ENCODE data around the gene SMC1B. TPM values are rescaled to one million over a fixed set of nuclear protein-coding genes. Genes with fewer than 3 reads are reported as not detected.

SMC1B gene
- total and polyA plus RNA-seq, 2 of the 8 experiments (the other 6 are each of a cell fraction or from before 2014, with no cell fraction given): 0.02 TPM; not detected in 1

DNA sequence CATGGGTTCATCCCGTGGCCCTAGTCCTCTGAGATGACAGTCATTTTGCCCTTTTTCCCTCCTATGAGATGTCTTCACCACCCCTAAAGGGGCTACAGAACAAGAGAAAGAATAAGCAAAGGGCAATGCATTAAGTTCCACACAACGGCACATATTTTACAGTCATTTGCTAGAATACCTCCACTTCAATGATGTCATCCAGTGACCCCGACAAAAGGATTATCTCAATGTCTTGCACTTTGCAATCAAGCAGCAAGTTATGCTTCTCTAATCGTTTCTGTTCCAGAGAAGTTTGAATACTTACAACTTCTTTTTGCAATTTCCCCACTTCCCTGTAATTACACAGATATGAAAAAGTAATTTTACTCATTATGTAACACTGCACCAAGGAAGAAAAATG is 53.8 kb downstream of the SMC1B start:
- Histone ChIP-seq H3K4ac (replicated peaks; ENCODE audit: insufficient read length, low read depth, low read length) (no peak overlapping the region), H3K36me3 (ENCODE audit: control insufficient read depth in 2 of 4, insufficient read depth in 4 of 4, low read length in 3 of 4) (no peaks in the 10 kb centered on the region), H2BK15ac (ENCODE audit: low read length) (no peak overlapping the region), H3K9ac (replicated peaks in 1 of 4; ENCODE audit: extremely low read depth in 1 of 4, low read depth in 3 of 4, low read length in 3 of 4) (no peak overlapping the region), H3K14ac (ENCODE audit: insufficient read length) (no peak overlapping the region), H2BK5ac (ENCODE audit: low read depth, low read length) (no peak overlapping the region), H4K91ac (replicated peaks; ENCODE audit: insufficient read length, low read length) (no peak overlapping the region), H3K9me3 (ENCODE audit: insufficient read depth in 2 of 2, low read depth in 1 of 2, low read length in 1 of 2) (no peaks in the 10 kb centered on the region), H3K4me3 (ENCODE audit: extremely low read depth in 1 of 4, insufficient read depth in 2 of 4, low read depth in 3 of 4, low read length in 4 of 4) (no peak overlapping the region), H2AFZ (ENCODE audit: low read length) (no peak overlapping the region), H3K4me2 (ENCODE audit: insufficient read depth in 1 of 2, low read depth in 2 of 2, low read length in 2 of 2) (no peak overlapping the region), H2BK12ac (ENCODE audit: low read depth, low read length) (no peak overlapping the region), H2BK120ac (replicated peaks; ENCODE audit: low read depth, low read length) (no peak overlapping the region), H2AK5ac (ENCODE audit: low read depth, low read length) (no peak overlapping the region), H4K20me1 (replicated peaks in 1 of 2; ENCODE audit: control insufficient read depth in 1 of 2, insufficient read depth in 2 of 2, low read length in 2 of 2) (no peaks in the 10 kb centered on the region), H3K56ac (replicated peaks; ENCODE audit: insufficient read length, low read depth, low read length) (no peak overlapping the region), H2BK20ac (ENCODE audit: low read length) (no peak overlapping the region), H3K79me1 (ENCODE audit: low read depth, low read length) (no peaks in the 10 kb centered on the region), H3K23ac (ENCODE audit: insufficient read length) (no peak overlapping the region), H3K27ac (ENCODE audit: low read depth, low read length) (no peak overlapping the region), H3K23me2 (ENCODE audit: low read depth, low read length) (no peaks in the 10 kb centered on the region), H3K4me1 (replicated peaks in 1 of 4; ENCODE audit: control insufficient read depth in 3 of 4, insufficient read depth in 4 of 4, low read length in 3 of 4) (no peaks in the 10 kb centered on the region), H3K27me3 (replicated peaks in 1 of 4; ENCODE audit: control insufficient read depth in 3 of 4, extremely low read depth in 1 of 4, insufficient read depth in 3 of 4, low read length in 3 of 4) (no peaks in the 10 kb centered on the region), H3K79me2 (ENCODE audit: control insufficient read depth in 1 of 2, insufficient read depth in 2 of 2, low read length in 2 of 2) (no peaks in the 10 kb centered on the region), H4K5ac (ENCODE audit: insufficient read length, low read depth, low read length) (no peak overlapping the region), H4K8ac (ENCODE audit: extremely low read depth, insufficient read depth, low read length) (no peak overlapping the region), H3K18ac (ENCODE audit: extremely low read depth, low read length) (no peak overlapping the region)
- DNase-seq (ENCODE audit: low read depth in 1 of 2, low spot score in 2 of 2) (no peak), FAIRE-seq (no peak)
- 79% methylated on average over 4 of the region's 4 CpGs; no CpG with 5 or more reads in 1 of the 2 experiments for WGBS, 2 experiments (ENCODE audit: extremely low coverage in 1 of 2, insufficient coverage in 1 of 2, insufficient read length in 1 of 2, insufficient replicate concordance in 2 of 2, low coverage in 1 of 2, low lambda C conversion rate in 2 of 2, missing lambda C conversion rate in 1 of 2)
- ChIA-PET POLR2A (ENCODE audit: partially characterized antibody) (no interaction called here), CTCF (ENCODE audit: partially characterized antibody) (no interaction called here)
- TF ChIP-seq SIN3A (conservative IDR thresholded peaks at IDR 0.05 in 1 of 2, IDR thresholded peaks at IDR 0.05 in 1 of 2; ENCODE audit: low read depth in 1 of 2, low read length in 2 of 2) (no peak), ASH2L (IDR thresholded peaks at IDR 0.05; ENCODE audit: low read length) (no peak), JUND (IDR thresholded peaks at IDR 0.05; ENCODE audit: low read length) (no peak), CBX8 (IDR thresholded peaks at IDR 0.05; ENCODE audit: borderline replicate concordance, low read depth, low read length) (no peak), CHD1 (IDR thresholded peaks at IDR 0.05; ENCODE audit: low read depth, low read length) (no peak), JUN (IDR thresholded peaks at IDR 0.05; ENCODE audit: low read depth, low read length) (no peak), MAFK (IDR thresholded peaks at IDR 0.05; ENCODE audit: low read depth, low read length) (no peak), BRCA1 (IDR thresholded peaks at IDR 0.05; ENCODE audit: low read depth, low read length) (no peak)
- TF ChIP-seq, protein P1, sequence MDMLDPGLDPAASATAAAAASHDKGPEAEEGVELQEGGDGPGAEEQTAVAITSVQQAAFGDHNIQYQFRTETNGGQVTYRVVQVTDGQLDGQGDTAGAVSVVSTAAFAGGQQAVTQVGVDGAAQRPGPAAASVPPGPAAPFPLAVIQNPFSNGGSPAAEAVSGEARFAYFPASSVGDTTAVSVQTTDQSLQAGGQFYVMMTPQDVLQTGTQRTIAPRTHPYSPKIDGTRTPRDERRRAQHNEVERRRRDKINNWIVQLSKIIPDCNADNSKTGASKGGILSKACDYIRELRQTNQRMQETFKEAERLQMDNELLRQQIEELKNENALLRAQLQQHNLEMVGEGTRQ (IDR thresholded peaks at IDR 0.05; ENCODE audit: low read length): no peak
- TF ChIP-seq, protein P2, sequence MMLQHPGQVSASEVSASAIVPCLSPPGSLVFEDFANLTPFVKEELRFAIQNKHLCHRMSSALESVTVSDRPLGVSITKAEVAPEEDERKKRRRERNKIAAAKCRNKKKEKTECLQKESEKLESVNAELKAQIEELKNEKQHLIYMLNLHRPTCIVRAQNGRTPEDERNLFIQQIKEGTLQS (IDR thresholded peaks at IDR 0.05; ENCODE audit: insufficient read depth, low read depth, low read length): no peak
- TF ChIP-seq, protein P3, sequence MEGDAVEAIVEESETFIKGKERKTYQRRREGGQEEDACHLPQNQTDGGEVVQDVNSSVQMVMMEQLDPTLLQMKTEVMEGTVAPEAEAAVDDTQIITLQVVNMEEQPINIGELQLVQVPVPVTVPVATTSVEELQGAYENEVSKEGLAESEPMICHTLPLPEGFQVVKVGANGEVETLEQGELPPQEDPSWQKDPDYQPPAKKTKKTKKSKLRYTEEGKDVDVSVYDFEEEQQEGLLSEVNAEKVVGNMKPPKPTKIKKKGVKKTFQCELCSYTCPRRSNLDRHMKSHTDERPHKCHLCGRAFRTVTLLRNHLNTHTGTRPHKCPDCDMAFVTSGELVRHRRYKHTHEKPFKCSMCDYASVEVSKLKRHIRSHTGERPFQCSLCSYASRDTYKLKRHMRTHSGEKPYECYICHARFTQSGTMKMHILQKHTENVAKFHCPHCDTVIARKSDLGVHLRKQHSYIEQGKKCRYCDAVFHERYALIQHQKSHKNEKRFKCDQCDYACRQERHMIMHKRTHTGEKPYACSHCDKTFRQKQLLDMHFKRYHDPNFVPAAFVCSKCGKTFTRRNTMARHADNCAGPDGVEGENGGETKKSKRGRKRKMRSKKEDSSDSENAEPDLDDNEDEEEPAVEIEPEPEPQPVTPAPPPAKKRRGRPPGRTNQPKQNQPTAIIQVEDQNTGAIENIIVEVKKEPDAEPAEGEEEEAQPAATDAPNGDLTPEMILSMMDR (IDR thresholded peaks at IDR 0.05; ENCODE audit: control extremely low read depth in 1 of 3, insufficient read depth in 1 of 3, low read depth in 1 of 3, low read length in 3 of 3): no peak
